22Rv1 (cell line): ENCODE data around the gene APBB2.

Experiments
- ZFX ChIP-seq: fragments of 450-650 bp; IDR thresholded peaks from 2 replicates; pipeline ENCODE4 v1.6.1; 2017; ENCODE audit warnings: antibody characterized with exemption, borderline replicate concordance
- TF ChIP-seq, protein P1 (sequence below): fragments of 450-650 bp; IDR thresholded peaks from 2 replicates; pipeline ENCODE4 v1.5.1; 2017; ENCODE audit warnings: mild to moderate bottlenecking

DNA sequence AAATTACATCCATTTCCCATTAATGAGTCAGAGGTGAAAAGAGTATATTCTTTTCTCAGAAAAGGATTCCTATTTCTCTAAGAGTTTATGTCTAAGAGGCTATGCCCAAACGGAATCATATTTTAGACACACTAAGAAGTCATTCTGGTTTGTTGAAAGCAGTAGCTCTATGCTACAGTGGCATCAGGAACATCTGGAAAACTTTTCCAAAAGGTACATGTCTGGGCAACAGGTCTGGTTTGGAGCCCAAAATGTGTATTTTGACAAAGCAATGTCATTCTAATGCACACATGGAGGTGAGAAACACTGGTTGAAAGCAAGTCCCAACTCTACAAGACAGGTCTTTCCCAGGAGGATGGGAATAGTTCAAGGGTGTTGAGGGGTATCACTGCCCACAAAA lies 56.1 kb downstream of the APBB2 start:
- TF ChIP-seq, protein P1, sequence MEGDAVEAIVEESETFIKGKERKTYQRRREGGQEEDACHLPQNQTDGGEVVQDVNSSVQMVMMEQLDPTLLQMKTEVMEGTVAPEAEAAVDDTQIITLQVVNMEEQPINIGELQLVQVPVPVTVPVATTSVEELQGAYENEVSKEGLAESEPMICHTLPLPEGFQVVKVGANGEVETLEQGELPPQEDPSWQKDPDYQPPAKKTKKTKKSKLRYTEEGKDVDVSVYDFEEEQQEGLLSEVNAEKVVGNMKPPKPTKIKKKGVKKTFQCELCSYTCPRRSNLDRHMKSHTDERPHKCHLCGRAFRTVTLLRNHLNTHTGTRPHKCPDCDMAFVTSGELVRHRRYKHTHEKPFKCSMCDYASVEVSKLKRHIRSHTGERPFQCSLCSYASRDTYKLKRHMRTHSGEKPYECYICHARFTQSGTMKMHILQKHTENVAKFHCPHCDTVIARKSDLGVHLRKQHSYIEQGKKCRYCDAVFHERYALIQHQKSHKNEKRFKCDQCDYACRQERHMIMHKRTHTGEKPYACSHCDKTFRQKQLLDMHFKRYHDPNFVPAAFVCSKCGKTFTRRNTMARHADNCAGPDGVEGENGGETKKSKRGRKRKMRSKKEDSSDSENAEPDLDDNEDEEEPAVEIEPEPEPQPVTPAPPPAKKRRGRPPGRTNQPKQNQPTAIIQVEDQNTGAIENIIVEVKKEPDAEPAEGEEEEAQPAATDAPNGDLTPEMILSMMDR: no peak
- no peak for TF ChIP-seq ZFX
